ENCODE measurements around the gene MLXIPL.
"Not testable (repeated sequence)": the region's sequence is repeated elsewhere in the genome, so short reads cannot be mapped to it uniquely, and the experiment has no call there.

MLXIPL gene

DNA sequence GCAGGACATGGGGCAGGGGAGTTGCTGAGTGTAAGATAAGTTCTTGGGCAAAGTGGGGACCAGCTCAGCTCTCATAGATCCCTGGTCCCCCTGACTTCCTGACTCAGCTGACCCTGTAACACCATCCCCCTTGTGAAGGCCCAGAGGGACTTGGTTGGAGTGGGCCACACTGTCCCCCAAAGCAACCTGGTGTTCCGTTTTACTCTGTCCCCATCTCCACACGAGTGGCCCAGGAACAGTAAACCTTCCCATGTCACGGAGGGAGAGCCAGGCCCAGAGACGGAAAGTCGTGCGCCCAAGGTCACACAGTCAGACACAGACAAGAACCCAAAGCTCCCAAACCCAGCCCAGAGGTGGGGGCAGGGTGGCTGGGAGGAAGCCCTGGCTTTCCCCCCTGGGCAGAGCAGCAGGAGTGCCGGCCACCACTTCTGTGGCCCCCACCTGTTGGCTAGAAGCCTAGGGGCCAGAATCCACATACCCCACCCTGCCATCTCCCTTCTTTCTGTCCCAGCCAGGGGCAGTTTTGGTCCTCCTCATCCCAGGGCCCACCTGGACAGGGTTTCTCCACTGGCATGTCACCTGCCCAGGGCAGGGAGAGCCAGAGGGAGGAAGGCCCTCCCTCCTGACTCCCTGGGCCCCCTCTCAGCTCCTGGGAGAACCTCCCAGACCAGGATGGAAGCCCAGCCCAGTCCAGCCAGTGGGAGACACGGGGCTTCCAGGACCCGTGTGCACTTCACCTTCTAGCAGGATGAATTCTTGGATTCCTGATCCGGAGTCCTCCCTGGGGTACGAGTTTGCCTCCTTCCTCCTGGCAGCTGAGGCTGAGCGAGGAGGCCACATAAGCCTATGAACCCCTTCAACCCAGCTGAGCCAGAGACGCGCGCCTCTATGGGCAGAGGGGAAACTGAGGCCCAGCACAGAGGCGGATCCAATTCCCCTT is 22.7 kb upstream of the MLXIPL start:
- no peak for DNase-seq (ENCODE audit: low spot score)

DNA sequence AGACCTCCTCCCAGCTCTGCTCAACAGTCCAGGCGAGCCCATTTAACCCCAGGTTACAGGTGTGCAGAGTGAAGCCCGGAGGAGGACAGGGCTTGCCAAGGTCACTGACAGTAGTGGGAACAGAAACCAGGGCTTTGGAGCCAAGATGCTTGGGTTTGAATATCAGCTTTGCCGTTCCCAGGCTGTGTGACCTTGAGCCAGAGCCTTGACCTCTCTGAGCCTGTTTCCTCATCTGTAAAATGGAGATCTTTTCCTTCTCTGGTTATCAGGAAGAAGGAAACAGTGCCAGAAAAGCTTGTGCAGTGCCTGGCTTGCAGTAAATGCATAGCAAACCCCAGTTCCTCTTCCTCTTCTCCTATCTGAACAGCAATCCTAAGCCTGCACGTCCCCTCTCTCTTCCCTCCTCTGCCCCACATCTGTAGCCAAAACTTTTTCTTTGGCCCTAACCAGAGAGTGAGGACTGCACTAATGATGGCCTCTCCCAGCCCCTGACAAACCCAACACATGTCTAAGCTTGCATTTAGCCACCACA is 21.4 kb upstream of the MLXIPL start:
- no peak for DNase-seq (ENCODE audit: low spot score)

DNA sequence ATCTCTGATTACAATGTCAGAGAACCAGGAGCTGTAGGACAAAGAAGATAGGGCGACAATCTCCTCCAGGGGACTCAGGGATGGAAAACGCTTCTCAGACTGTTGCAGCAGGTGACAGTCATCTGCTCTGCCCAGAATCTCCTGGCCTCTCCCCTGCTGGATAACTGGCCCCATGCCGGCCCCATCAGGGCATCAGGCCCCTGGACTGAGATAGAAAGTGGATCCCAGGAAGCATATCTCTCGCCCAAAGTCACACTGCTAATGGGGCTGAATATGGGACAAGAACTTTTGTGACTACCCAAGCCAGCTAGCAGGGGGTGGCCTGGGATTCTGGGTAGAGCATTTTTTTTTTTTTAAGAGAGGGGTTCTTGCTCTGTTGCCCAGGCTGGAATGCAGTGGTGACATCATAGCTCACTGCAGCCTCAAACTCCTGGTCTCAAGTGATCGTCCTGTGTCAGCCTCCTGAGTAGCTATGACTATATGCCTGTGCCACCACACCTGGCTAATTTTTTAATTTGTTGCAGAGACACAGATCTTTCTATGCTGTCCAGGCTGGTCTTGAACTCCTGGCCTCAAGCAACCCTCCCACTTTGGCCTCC is 20.5 kb upstream of the MLXIPL start:
- no peak for DNase-seq (ENCODE audit: low spot score)

DNA sequence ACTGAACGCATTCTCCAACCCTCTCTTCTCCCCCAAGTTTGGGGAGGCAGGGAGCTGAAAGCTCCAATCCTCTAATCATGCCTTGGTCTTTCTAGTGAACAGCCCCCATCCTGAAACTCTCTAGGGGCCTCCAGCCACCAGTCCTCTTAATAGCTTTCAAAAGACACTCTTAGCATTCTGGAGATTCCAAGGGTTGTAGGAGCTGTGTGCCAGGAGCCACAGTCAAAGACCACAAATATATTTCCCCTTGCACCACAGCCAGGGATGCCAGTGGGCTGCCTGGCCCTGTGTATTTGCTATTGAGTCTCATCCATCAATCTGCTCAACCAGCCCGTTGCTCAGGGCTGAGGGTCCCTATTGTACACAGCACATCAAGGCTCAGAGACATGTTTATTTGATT is 18.5 kb upstream of the MLXIPL start:
- DNase-seq (ENCODE audit: low spot score), result no peak

DNA sequence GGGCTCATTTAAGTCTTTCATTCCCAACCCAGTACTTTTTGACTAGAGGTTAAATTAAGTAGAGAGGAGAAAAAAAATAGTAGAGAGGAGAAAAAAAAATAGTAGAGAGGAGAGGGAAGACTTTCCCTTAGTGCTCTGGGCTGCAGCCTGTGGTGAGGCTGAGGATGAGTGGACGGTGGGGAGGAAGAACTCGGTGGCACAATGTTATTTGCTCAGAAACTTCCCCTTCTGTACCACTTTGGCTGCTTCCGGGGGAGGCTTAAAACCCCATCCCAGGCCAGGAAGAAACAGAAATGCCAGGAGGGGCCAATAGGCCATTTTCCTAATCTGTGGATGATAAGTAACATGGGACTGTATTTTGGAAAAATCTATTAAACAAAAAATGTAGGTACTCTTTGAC is 14.6 kb upstream of the MLXIPL start:
- DNase-seq (ENCODE audit: low spot score), result no peak

DNA sequence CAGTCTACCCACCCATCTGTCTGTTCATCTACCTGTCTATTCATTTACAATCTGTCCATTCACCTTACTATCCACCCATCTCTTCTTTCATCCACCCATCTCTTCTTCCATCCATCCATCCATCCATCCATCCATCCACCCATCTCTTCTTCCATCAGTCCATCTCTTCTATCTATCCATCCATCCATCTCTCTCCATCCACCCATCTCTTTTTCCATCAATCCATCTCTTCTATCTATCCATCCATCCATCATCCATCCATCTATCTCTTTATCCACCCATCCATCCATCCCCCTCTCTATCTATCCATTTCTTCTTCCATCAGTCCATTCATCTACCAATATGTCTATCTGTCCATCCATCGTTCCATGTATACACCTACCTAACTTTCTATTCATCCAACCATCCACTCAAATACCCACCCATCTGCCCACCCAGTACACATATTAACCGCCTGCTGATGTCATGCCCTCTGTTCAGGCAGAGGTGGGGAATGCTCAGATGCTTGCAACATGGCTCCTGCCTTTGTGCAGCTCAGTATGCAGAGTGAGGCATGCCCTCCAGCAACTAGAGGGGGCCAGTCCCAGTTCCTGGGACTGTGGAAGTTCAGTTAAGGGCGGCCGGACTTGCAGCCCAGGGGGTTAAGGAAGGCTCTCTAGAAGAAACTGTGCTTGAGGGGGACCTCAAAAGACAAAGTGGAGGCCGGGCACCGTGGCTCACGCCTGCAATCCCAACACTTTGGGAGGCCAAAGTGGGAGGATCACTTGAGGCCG is 11.3 kb upstream of the MLXIPL start:
- DNase-seq (ENCODE audit: low spot score), result no peak

DNA sequence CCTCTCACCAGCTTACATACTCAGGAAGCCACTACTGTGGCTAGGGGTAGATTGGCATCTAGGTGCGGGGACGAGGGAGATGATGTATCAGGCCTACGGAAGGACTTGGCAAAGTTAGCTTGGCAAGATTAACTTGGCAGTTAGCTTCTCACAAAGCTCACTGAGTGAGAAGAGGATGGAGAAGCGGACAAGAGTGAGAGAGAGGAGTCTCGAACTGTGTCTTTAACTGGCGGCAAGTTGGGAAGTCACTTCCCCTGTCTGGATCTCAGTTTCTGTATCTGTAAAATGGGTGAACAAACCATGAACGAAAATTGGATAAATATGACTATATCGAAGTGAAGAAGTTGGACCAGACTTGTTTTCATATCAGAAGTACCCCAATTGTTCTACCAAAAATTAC is 9.5 kb upstream of the MLXIPL start:
- DNase-seq (ENCODE audit: low spot score), result no peak

DNA sequence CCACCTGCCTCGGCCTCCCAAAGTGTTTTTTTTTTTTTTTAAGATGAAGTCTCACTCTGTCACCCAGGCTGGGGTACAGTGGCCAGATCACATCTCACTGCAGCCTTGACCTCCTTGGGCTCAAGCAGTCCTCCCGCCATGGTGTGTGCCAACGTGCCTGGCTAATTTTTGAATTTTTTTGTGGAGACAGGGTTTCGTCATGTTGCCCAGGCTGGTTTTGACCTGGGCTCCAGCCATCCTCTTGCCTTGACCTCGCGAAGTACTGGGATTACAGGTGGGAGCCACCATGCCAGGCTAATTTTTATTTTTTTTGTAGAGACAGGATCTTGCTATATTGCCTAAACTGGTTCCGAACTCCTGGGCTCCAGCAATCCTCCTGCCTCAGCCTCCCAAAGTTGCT is 9.0 kb upstream of the MLXIPL start:
- DNase-seq (ENCODE audit: low spot score), result no peak

DNA sequence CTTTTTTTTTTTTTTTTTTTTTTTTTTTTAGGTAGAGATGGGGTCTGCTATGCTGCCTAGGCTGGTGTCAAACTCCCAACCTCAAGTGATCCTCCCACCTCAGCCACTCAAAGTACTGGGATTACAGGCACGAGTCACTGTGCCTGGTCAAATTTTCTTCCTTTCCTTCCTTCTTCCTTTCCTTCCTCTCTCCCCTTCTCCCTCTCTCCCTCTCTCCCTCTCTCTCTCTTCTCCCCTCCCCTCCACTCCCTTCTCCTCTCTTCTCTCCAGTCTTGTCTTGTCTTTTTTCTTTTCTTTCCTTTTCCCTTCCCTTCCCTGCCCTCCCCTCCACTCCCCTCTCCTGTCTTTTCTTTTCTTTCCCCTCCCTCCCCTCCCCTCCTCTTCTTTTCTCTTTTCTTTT is 7.2 kb upstream of the MLXIPL start:
- no peak for DNase-seq (ENCODE audit: low spot score)

DNA sequence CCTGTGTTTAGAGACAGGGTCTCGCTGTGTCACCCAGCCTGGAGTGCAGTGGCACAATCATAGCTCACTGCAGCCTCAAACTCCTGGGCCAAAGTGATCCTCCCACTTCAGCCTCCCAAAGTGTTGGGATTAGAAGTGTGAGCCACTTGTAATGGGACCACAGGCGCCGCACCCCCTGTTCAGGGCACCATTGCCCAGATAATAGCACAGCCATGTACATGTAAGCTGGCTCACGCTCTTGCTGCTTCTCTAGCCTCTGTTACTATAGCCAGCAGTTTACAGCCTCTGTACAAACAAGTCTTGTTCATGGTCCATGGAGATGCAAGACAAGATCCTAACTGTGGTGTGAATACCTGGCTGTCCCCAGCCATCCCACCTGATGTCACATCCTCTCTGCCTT is 4.2 kb upstream of the MLXIPL start:
- no peak for DNase-seq (ENCODE audit: low spot score)

DNA sequence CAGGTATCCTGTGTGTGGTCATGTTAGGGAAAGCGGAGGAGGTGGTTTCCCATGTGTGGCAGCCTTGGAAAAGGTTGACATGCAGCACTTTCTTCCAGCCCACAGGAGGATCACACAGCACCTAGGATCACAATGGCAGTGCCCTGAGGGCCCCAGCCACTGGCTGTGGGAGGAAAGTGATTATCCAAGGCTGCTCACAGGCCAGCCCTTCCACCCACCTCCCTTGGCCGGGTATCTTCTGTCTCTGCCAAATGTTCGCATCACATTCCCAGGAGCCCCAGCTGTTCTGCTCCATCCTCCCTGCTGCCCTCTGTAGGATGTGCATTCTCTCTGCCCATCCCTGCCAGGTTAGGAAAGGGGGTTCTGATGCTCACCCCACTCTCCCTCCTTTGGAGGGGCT is 2.5 kb upstream of the MLXIPL start:
- DNase-seq (ENCODE audit: low spot score), result no peak

DNA sequence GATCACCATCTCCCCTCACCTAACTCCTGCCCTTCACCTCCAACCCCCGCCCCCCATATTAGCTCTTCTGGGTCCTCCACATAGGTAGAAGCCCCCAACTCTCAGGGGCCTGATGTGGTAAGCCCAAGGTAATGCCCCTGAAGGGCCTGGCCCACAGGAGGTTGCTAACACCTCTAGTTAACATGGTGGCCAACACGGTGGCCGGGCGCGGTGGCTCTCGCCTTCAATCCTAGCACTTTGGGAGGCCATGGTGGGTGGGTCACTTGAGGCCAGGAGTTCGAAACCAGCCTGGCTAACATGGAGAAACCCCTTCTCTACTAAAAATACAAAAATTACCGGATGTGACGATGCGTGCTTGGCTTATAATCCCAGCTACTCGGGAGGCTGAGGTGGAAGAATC is 954 bp upstream of the MLXIPL start:
- no peak for DNase-seq (ENCODE audit: low spot score)

DNA sequence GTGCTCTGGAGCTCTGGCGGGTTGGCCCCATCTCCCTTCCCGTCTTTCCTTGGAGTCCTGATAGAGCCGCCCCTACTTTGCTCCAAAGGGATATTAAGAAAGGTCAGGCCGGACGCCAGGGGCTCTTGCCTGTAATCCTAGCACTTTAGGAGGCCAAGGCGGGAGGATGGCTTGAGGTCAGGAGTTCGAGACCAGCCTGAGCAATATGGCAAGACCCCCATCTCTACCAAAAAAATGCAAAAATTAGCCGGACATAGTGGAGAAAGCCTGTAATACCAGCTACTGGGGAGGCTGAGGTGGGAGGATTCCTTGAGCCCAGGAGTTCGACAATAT is 313 bp upstream of the MLXIPL start:
- DNase-seq (ENCODE audit: low spot score), result no peak

DNA sequence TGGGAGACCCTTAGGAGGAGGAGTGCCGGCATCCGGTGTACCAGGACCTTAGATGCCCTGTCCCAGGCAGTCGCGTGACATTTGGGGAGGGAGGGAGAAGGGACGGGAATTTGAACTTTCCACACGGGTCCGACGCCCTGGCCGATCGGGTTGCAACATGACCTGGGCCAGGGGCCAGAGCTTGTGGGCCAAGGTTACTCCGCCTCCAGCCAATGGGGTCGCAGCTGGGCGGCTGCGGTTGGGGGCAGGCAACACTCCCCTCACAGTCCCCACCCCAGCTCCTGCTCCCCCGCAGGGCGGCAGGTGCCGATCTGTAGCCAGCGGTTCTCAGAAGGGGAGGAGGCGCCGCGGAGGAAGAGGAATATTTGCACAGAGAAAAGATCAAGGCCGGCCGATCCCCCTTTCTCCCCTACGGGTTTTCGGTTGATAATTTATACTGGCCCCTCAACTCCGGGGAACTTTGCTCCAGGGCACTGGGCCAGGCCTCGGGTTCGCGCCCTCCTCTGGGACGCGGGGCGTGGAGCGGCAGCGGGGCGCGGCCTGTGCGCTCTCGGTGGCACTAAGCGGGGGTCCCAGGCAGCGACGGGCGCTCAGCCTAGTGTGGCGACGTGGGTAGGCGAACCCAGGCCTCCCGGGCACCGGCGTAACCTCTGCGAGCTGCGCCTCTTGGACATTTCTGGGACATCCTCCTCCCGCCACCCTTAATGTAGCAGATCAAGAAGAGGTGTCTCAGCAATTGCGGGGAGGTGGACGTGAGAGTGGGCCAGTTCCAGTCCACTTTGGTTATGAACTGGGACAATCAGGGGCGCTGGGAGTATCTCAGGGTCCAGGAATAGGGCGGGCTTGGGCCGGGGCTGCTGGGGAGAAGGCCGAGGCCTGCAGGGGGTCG is 1.2 kb downstream of the MLXIPL start:
- DNase-seq (ENCODE audit: low spot score), result no peak

DNA sequence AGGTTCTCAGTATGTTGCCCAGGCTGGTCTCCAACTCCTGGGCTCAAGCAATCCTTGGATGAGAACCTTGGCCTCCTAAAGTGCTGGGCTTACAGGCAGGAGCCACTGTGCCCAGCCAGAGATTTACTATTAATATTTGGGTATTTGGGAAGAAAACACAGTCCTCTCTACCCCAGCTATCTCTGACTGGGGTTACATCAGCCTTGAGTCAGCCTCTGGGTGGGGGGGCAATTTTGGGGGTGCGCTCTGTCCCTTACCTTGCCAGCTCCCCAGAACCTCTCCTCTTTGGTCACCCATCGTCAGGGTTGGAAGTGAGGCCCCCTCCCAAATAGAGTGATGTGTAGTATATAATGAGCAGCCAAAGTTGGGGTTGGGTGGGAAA is 1.8 kb downstream of the MLXIPL start:
- DNase-seq (ENCODE audit: low spot score), result no peak

DNA sequence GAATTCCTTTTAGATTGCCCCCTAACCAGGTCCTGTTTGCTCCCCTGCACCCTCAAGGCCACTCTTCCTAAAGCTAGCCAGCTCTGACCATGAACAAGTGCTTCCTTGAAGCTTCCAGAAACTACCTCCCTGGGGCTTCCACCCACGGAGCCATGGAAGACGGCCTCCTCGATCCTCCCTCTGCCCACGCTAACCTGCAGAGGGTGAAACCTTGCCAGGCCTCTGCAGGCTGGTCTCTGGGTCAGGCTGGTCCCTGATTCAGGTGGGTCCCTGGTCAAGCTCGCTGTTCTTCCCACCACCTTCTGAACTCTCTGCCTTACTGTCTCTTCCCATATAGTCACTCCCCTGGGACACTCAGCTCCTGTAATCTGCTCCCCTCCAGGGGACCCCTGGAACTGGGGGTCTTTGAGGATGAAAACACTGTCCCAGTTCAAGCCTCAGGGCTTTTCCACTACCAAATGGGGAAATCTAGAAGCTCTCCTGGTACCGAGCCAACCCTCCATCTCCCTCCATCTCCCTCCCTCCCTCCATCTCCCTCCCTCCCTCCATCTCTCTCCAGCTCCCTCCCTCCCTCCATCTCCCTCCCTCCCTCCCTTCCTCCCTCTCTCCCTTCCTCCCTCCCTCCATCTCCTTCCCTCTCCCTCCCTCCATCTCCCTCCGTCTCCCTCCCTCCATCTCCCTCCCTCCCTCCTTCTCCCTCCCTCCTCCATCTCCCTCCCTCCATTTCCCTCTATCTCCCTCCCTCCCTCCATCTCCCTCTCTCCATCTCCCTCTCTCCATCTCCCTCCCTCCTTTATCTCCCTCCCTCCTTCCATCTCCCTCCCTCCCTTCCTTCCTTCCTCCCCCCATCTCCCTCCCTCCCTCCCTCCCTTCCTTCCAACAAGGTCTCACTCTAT is 2.9 kb downstream of the MLXIPL start:
- DNase-seq (ENCODE audit: low spot score), result no peak

DNA sequence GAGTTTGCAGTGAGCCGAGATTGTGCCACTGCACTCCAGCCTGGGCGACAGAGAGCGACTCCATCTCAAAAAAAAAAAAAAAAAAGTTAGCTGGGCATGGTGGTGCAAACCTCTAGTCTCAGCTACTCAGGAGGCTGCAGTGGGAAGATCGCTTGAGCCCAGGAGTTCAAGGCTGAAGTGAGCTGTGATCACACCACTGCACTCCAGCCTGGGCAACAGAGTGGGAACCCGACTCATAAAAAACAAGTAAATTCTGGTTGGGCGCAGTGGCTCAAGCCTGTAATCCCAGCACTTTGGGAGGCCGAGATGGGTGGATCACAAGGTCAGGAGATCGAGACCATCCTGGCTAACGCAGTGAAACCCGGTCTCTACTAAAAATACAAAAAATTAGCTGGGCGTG is 4.9 kb downstream of the MLXIPL start:
- DNase-seq (ENCODE audit: low spot score), result not testable (repeated sequence)

DNA sequence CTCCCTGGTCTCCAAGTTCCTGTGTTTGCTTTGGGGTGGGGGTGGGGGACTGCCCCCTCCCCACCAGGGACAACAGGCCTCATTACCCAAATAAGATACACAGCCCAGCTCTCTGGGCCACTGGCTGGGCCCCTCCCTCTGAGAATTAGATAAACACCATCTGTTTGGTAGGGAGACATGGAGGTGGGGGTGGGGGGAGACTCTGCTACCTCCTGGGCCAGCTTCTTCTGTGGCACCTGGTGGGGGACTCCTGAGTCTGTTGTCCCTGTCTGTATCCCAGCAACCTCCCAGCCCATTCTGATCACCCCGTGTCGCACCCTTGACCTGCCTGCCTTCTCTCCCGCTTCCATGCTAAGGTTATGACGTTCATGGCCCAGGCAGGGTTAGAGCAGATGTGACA is 5.8 kb downstream of the MLXIPL start:
- DNase-seq (ENCODE audit: low spot score), result no peak

DNA sequence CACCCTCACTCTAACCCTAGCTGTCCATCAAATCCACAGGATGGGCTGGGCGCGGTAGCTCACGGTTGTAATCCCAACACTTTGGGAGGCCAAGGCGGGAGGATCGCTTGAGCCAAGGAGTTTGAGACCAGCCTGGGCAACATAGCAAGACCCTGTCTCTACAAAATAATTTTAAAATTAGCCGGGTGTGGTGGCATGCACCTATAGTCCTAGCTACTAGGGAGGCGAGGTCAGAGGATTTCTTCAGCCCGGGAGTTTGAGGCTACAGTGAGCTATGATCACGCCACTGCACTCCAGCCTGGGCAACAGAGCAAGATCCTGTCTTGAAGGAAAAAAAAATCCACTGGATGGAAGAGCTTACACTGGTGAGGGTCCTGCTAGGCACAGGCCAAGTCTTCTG is 6.8 kb downstream of the MLXIPL start:
- not testable (repeated sequence) for DNase-seq (ENCODE audit: low spot score)

DNA sequence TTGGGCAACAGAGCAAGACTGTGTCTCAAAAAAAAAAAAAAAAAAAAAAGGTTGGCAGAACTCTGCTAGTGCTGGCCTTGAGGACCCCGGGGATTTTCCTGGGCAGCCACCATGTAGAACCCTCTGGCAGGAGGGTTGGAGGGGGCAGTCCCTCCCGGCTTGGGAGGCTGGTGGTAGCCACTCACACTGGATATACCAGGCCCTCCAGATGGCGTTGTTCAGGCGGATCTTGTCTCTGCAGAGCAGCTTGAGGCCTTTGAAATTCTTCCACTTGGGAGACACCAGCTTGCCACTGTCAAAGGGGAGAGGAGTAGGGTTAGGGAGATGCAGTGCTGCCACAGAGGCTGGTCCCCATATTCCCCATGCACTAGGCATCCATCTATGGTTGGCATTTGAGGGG is 8.4 kb downstream of the MLXIPL start:
- no peak for DNase-seq (ENCODE audit: low spot score)

DNA sequence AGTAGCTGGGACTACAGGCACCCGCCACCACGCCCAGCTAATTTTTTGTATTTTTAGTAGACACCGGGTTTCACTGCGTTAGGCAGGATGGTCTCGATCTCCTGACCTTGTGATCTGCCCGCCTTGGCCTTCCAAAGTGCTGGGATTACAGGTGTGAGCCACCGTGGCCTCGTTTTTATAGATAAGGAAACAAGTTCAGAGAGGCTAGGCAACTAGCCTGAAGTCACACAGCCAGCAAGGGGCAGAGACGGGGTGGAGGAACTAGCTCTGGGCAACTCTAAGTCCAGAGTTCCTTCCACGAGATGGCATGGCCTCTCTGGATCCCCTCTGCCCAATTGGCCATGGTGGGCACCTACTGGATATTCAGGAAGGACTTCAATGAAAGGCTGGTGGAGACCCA is 9.4 kb downstream of the MLXIPL start:
- not testable (repeated sequence) for DNase-seq (ENCODE audit: low spot score)

Data from CD4-positive, alpha-beta T cell treated with Interleukin-6 at 100 ng/mL for 8 hours (primary cell).